Measurements from ENCODE around the gene NMRK2. TPM values are rescaled to one million over a fixed set of nuclear protein-coding genes. Genes with fewer than 3 reads are reported as not detected.
"Not testable (repeated sequence)": the region's sequence is repeated elsewhere in the genome, so short reads cannot be mapped to it uniquely, and the experiment has no call there.

The NMRK2 gene
- total RNA-seq = not detected
- long read RNA-seq = 0 reads

GRCh38 chr19:3932931-3933810, at the start of gene NMRK2:
NMRK2 (plus strand) TSS chr19:3933069; CDS start chr19:3933672, 603 bp downstream.
- DNase-seq (ENCODE audit: low spot score) = no peak

DNA sequence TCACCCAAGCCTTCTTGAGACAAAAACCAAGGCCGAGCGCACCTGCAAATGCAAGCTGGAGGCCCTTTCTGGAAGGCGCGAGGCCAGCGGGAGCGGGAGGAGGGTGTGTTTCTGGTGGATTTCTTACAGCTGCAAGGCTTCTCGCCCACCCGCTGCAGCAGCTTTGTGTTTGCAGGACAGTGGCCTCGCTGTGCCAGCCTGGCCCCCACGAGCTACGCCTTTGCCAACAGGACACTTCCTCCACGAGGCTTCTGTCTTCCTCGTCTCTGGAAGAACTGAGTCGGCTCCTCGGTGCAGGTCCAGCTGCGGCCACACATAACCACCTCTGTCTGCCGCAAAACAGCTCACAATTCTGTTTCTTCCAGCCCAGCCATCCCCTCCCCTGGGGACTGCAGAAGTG, 42.3 kb upstream of the NMRK2 start:
- DNase-seq (ENCODE audit: low spot score) = no peak

- DNase-seq (ENCODE audit: low spot score) = no peak
These were observed 39.2 kb upstream of the NMRK2 start for GRCh38 chr19:3893509-3894179.

GRCh38 chr19:3894959-3895358, 37.9 kb upstream of the NMRK2 start:
- not testable (repeated sequence) for DNase-seq (ENCODE audit: low spot score)

- no peak for DNase-seq (ENCODE audit: low spot score)
These were observed 37.1 kb upstream of the NMRK2 start for GRCh38 chr19:3895788-3896187.

GRCh38 chr19:3897936-3898335, 34.9 kb upstream of the NMRK2 start:
- DNase-seq (ENCODE audit: low spot score) = no peak

GRCh38 chr19:3898426-3898825, 34.4 kb upstream of the NMRK2 start:
- no peak for DNase-seq (ENCODE audit: low spot score)

- no peak for DNase-seq (ENCODE audit: low spot score)
These were observed 33.2 kb upstream of the NMRK2 start for GRCh38 chr19:3899531-3900294.

DNA sequence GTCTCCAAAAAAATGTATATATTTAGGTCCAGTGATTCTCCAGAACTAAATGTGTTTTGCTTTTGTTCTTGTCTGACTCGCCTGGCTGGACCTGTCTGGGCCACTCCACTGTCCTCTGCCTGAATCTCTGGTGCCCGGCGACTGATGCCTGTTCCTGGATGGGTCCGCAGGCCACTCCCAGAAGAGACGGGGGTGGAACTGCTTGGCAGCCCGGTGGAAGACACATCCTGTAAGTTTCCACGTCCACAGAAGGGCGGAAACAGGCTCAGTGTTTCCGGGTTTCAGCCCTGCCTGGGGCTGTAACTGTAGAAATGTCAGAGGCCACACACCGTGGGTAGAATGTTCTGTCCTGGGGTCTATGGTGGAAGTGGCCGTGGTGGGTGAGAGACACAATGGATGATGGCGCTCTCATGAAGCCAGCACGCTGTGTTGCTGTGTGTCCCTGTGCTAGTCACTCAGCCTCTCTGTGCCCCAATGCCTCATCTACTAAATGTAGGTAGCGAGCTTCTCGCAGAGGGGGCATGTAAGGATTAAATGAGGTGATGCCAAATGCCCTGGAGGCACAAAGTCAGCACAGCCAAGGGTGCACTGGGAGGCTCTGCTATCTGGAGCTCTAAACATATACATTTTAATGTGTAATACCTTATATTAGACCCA, 30.4 kb upstream of the NMRK2 start:
- no peak for DNase-seq (ENCODE audit: low spot score)

DNA sequence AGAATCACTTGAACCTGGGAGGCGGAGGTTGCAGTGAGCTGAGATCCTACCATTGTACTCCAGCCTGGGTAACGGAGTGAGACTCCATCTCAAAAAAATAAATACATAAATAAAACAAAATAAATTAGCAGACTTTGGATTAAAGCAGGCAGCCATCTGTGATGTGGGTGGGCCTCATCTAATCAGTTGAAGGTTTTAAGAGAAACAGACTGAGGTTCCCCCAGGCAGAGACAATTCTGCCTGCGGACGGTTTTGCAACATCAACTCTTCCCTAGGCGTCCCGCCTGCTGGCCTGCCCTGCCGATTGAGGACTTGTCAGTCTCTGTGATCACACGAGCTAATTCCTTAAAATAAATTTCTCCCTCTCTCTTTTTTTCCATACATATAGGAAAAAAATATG, 28.6 kb upstream of the NMRK2 start:
- no peak for DNase-seq (ENCODE audit: low spot score)

GRCh38 chr19:3907626-3908265, 25.1 kb upstream of the NMRK2 start:
- DNase-seq (ENCODE audit: low spot score) = no peak

DNA sequence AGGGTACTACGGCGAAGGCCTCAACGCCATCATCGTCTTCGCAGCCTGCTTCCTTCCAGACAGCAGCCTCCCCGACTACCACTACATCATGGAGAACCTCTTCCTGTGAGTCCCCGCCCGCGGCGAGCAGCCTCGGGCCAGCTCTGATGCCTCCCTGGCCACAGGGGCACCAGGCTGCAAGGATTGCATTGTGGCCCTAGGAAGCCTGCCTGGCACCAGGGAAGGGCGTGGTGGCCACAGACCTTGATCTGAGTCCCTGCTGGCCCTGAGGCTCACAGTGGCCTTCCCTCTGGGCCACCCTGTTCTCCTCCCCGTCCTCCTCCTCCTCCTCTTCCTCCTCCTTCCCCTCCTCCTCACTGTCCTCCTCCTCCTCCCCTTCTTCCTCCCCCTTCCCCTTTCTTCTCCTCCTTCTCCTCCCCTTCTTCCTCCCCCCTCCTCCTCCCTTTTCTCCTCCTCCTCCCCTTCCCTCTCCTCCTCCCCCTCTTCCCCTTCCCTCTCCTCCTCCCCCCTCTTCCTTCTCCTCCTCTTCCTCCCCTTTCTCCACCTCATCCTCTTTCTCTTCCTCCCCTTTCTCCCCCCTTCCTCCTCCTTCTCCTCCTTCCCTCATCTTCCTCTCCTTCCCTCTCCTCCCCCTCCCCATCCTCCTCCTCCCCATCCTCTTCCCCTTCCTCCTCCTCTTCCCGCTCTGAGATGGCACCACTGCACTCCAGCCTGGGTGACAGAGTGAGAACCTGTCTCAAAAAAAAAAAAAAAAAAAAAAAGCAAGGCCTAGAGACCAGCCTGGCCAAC, 24.4 kb upstream of the NMRK2 start:
- DNase-seq (ENCODE audit: low spot score) = no peak

- DNase-seq (ENCODE audit: low spot score) = no peak
These were observed 22.8 kb upstream of the NMRK2 start for GRCh38 chr19:3910105-3910504.

DNA sequence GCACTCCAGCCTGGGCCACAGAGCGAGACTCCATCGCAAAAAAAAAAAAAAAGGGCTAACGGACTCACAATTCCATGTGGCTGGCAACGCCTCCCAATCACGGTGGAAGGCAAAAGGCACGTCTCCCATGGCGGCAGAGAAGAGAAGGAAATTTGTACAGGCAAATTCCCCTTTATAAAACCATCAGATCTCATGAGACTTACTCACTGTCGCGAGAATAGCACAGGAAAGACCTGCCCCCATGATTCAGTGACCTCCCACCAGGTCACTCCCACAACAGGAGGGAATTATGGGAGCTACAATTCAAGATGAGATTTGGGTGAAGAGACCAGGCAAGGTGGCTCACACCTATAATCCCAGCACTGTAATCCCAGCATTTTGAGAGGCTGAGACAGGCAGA, 18.7 kb upstream of the NMRK2 start:
- DNase-seq (ENCODE audit: low spot score) = no peak

- DNase-seq (ENCODE audit: low spot score) = no peak
These were observed 16.8 kb upstream of the NMRK2 start for GRCh38 chr19:3916033-3916432.

GRCh38 chr19:3919793-3920192, 13.1 kb upstream of the NMRK2 start:
- DNase-seq (ENCODE audit: low spot score) = no peak

GRCh38 chr19:3923096-3923758, 9.6 kb upstream of the NMRK2 start:
- no peak for DNase-seq (ENCODE audit: low spot score)

- DNase-seq (ENCODE audit: low spot score) = no peak
These were observed 9.0 kb upstream of the NMRK2 start for GRCh38 chr19:3923912-3924311.

DNA sequence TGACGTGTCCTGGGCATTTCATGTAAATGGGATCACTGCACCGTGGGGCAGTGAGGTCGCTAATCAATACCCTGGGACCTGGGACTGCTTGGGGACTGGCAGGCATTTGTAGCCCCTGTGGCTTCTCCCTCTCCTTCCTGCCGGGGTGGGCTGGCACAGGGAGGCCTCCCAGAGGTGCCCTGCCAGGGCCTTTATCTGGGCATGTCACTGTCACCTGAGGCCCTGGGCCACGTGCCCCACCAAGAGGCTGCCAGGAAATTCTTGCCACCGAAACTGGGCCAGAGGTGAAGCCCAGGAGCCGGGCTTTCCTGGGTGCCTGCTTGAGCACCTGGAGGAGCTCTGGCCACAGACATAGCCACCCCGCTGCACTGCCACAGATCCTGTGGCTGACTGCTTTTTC, 1.8 kb upstream of the NMRK2 start:
- no peak for DNase-seq (ENCODE audit: low spot score)
